HG02588 (cell line): Measurements from ENCODE around the gene GPRIN3.

Experiments
- ATAC-seq: cut with Tn5 transposase; IDR thresholded peaks from one replicate; pipeline ENCODE4 v1.9.1; 2021; ENCODE audit warnings: mild to moderate bottlenecking, moderate library complexity; ENCODE audit not compliant: unreplicated experiment

GPRIN3 gene

DNA sequence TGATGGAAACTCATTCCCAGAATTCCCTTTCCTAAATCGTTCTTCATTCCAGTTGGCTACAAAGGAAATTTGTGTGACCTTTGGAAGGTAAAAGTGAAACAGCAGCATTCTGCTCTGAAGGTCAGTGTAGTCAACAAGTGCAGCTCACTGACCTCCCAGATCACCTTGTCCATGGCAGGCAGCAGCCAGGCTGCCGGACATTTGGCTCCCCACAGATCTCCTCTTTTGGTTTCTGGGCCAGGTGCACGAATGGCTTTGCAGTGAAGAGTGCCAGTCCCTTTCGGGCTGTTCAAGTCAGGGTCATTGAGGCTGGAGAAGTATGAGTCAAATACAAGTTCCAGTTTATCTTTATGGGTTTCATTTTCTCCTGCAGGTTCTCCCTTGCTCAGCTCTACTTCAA lies 14.3 kb downstream of the GPRIN3 start:
- ATAC-seq, result no peak

- peak; percentile 45 for ATAC-seq
These were observed 16.7 kb downstream of the GPRIN3 start for GRCh38 chr4:89290727-89291516.

DNA sequence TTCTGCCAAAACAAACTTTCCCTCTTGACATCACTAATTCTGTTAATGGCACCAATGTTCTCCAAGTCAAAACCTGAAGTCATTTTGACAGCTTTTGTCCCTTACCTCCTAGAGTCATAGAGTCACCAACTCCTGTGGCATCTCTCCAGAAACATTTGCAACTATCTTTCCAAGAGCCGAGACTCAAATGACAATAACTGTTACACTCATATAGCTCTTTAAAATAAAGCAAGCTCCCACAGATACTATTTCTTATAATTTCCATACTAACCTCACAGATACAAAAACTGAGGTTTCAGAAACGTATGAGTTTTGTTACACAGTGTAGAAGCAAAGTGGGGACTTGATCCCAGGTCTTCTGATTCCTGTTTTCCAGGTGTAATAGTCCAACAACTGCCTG lies 18.3 kb downstream of the GPRIN3 start:
- ATAC-seq, result no peak

DNA sequence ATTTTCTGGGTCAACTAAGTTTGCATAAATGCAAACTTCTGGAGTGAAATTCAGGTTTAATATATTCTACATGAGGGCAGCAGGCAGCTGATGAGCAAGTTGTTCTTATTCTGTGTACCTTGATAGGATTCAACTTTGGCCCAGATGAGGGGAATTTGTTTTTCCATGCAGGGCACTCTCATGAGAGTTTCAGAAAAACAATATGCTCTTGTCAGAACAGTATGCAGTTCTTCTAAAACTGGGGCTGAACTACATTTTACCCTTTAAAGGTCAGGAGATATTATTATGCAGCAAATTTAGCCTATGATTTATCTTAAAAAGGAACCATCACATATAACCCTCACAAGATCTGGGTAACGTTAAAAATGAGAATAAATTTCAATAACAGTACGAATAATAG lies 19.2 kb downstream of the GPRIN3 start:
- no peak for ATAC-seq

- no peak for ATAC-seq
These were observed 19.7 kb downstream of the GPRIN3 start for GRCh38 chr4:89287945-89288344.

GRCh38 chr4:89285745-89286144 lies 21.9 kb downstream of the GPRIN3 start:
- ATAC-seq, result no peak

- ATAC-seq, result no peak
These were observed 22.8 kb downstream of the GPRIN3 start for GRCh38 chr4:89284828-89285227.

GRCh38 chr4:89284020-89284424 lies 23.6 kb downstream of the GPRIN3 start:
- ATAC-seq, result no peak

- no peak for ATAC-seq
These were observed 24.2 kb downstream of the GPRIN3 start for GRCh38 chr4:89283226-89284009.

DNA sequence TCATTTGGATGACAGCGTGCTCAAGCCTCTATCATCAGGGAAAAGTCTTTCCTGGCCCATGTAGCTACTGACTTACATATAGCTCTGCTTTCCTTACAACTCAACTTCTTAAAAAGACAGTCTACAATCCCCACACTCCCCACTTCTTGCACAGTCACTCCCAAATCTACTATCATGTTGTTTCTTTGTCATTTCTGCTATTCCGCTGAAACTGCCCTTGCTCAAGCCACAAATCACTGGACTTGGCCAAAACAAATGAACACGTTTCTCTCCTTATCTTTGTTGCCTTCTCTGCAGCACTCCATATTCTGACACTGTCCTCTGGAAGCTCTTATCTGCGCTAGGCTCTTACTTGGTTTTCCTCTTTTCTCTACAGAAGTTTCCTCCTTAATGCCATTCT lies 28.2 kb downstream of the GPRIN3 start:
- no peak for ATAC-seq

DNA sequence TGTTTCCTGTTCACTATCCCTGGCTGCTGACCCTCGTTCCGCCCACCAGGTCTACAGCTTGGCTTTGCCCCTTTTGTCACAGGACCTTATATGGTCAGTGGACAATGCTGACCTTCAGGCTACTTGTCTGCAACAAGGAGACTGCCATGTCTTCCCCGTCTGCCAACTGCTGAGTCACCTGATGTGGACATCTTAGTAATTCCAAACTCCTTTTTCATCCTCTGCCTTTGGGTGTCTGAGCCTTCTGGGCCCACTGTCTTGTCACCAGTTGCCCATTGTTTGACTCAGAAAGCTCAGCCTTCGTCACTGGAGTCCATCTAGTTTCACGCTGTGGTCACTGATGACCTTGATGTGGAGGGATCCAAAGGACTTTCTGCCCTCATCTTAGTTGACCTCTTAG lies 30.2 kb downstream of the GPRIN3 start:
- no peak for ATAC-seq

GRCh38 chr4:89276296-89276695 lies 31.3 kb downstream of the GPRIN3 start:
- ATAC-seq, result no peak

DNA sequence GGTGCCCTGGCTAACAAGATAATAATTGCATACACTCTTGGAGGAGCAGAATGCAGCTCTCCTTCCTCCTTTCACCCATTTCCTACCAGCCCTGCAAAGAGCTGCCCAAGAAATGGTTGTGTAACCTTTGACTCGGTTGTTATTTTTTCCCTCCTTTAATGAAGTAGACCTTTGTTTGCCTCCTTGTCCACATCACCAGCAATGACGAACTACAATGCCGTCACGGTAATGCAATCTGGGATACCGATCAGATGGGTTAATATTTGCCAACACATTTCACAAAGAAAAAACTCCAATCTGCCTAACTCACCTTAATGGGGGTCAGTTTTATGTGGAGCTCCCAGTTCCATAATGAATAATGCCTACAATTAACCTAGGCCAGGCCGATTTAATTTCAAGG lies 32.0 kb downstream of the GPRIN3 start:
- no peak for ATAC-seq

GRCh38 chr4:89273741-89274141 lies 33.9 kb downstream of the GPRIN3 start:
- no peak for ATAC-seq

- no peak for ATAC-seq
These were observed 36.8 kb downstream of the GPRIN3 start for GRCh38 chr4:89270792-89271191.

DNA sequence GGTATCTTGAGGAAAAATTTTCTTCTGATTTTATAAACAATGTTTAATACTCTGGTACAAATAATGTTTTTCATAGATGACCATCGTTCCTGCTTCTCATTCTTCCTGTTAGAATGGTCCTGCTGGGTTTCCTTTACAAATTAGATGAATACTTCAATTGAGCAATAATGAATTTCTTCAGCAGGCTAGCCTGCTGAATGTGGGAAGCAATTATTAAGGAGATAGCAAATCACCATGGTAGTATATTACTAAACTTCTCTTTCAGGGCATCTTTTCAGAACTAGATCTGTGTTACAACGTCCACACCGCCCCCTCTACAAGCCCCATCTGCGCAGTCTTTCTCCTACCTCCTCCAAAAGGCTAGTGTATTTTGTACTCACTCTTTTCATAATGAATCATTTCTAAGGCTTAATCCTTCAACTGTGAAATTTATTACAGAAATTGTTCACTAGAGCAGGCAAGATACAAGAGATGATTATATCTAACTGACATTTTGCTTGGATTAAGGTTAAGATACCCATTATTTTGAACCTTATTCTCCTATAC lies 38.4 kb downstream of the GPRIN3 start:
- no peak for ATAC-seq

GRCh38 chr4:89268679-89269078 lies 38.9 kb downstream of the GPRIN3 start:
- ATAC-seq, result no peak

GRCh38 chr4:89267846-89268245 lies 39.8 kb downstream of the GPRIN3 start:
- no peak for ATAC-seq

DNA sequence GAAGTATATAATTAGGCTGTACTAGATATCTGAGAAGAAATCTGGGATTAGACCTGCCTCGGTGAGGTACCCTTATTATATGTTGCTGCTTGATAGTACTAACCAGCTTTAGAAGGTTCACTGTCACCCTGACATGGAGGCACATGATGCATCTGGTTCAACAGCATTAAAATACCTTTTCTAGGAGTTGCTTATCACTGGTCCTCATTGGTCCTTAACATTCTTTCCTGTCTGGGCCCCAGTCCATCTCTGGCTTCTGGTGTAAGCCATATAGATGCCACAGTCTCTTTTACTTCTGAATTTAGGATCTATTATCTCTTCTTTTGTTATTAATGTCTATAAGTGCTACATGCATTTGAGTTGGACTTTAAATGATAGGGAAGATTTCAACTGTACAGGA lies 40.2 kb downstream of the GPRIN3 start:
- ATAC-seq, result no peak

DNA sequence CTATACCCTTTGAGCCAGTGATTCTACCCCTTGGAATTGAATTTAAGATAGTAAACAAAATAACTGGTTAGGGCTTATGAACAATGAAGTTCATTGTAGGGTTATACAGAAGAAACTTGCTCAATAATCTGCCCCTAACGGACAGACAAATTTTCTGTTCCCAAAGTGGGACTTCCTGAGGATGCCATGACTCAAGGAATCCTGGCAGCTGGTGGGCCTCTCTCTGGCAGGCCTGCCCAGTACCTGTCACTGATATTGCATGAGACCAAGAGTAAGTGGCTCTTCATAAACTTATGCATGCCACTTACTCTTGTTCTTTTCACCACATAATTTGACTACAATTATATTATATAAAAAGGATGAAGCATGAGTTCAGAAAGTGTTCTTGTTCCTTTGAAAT lies 41.5 kb downstream of the GPRIN3 start:
- ATAC-seq, result no peak

GRCh38 chr4:89263265-89263664 lies 44.3 kb downstream of the GPRIN3 start:
- no peak for ATAC-seq
